H9 (cell line): ENCODE measurements around the gene S100Z. TPM values are rescaled to one million over a fixed set of nuclear protein-coding genes. Genes with fewer than 3 reads are reported as not detected.

ENCODE experiments used
- DNase-seq: peaks from one replicate; pipeline ENCODE4 v3.0.0-alpha.2; 2017
- H2AFZ ChIP-seq: one replicate; pipeline ENCODE4 v1.6.1; 2013; ENCODE audit warnings: mild to moderate bottlenecking, low read length, control low read depth, moderate library complexity
- H2AK5ac ChIP-seq: 2 replicates; pipeline ENCODE4 v1.6.1; 2013; ENCODE audit warnings: low read length, control low read depth, mixed read lengths; ENCODE audit not compliant: insufficient read length
- H2BK120ac ChIP-seq: one replicate; pipeline ENCODE4 v1.6.1; 2013; ENCODE audit warnings: low read depth, mild to moderate bottlenecking, low read length, control low read depth, inconsistent platforms; ENCODE audit not compliant: poor library complexity, severe bottlenecking
- H2BK12ac ChIP-seq: 2 replicates; pipeline ENCODE4 v1.6.1; 2013; ENCODE audit warnings: low read length, control low read depth, mixed read lengths, low read depth; ENCODE audit not compliant: insufficient read length
- H2BK15ac ChIP-seq: 2 replicates; pipeline ENCODE4 v1.6.1; 2013; ENCODE audit warnings: low read depth, low read length, control low read depth
- H2BK20ac ChIP-seq: one replicate; pipeline ENCODE4 v1.6.1; 2013; ENCODE audit warnings: low read depth, mild to moderate bottlenecking, low read length, control low read depth, inconsistent platforms; ENCODE audit not compliant: poor library complexity, severe bottlenecking
- H2BK5ac ChIP-seq: 2 replicates; pipeline ENCODE4 v1.6.1; 2013; ENCODE audit warnings: low read length, control low read depth, mixed read lengths; ENCODE audit not compliant: insufficient read length
- H3K14ac ChIP-seq: 2 replicates; pipeline ENCODE4 v1.6.1; 2013; ENCODE audit warnings: low read length, control low read depth; ENCODE audit not compliant: insufficient read depth
- H3K18ac ChIP-seq: 2 replicates; pipeline ENCODE4 v1.6.1; 2013; ENCODE audit warnings: low read depth, mild to moderate bottlenecking, mixed read lengths, low read length, control low read depth; ENCODE audit not compliant: insufficient read length
- H3K23ac ChIP-seq: 2 replicates; pipeline ENCODE4 v1.6.1; 2013; ENCODE audit warnings: low read length, control low read depth, mixed read lengths, low read depth; ENCODE audit not compliant: insufficient read length
- H3K23me2 ChIP-seq: 2 replicates; pipeline ENCODE4 v1.6.1; 2013; ENCODE audit warnings: low read depth, mild to moderate bottlenecking, mixed read lengths, low read length, control low read depth; ENCODE audit not compliant: insufficient read length, poor library complexity, severe bottlenecking
- H3K27ac ChIP-seq: 2 replicates; pipeline ENCODE4 v1.5.1; 2013; ENCODE audit warnings: low read length, control low read depth, mixed read lengths, low read depth; ENCODE audit not compliant: insufficient read length
- H3K27me3 ChIP-seq: 2 replicates; pipeline ENCODE4 v1.6.1; 2013; ENCODE audit warnings: low read length, control low read depth, inconsistent platforms; ENCODE audit not compliant: insufficient read depth
- H3K4ac ChIP-seq: 2 replicates; pipeline ENCODE4 v1.6.1; 2013; ENCODE audit warnings: low read depth, mild to moderate bottlenecking, control low read depth, inconsistent platforms, low read length, moderate library complexity
- H3K4me1 ChIP-seq: 2 replicates; pipeline ENCODE4 v1.6.1; 2013; ENCODE audit warnings: low read length, control low read depth, inconsistent platforms; ENCODE audit not compliant: insufficient read depth
- H3K4me2 ChIP-seq: 2 replicates; pipeline ENCODE4 v1.6.1; 2013; ENCODE audit warnings: low read length, control low read depth, mixed read lengths; ENCODE audit not compliant: insufficient read length, insufficient read depth
- H3K56ac ChIP-seq: 2 replicates; pipeline ENCODE4 v1.6.1; 2013; ENCODE audit warnings: low read depth, mild to moderate bottlenecking, mixed read lengths, low read length, control low read depth; ENCODE audit not compliant: insufficient read length
- H3K79me1 ChIP-seq: 2 replicates; pipeline ENCODE4 v1.6.1; 2013; ENCODE audit warnings: low read depth, mild to moderate bottlenecking, moderate library complexity, low read length, control low read depth, inconsistent platforms; ENCODE audit not compliant: insufficient read depth, poor library complexity, severe bottlenecking
- H3K79me2 ChIP-seq: 2 replicates; pipeline ENCODE4 v1.6.1; 2013; ENCODE audit warnings: low read length, control low read depth, inconsistent platforms; ENCODE audit not compliant: insufficient read depth
- H3K9ac ChIP-seq: 2 replicates; pipeline ENCODE4 v1.6.1; 2013; ENCODE audit warnings: low read length, control low read depth, mixed read lengths; ENCODE audit not compliant: insufficient read length; ENCODE audit errors: extremely low read depth
- H3K9me3 ChIP-seq: one replicate; pipeline ENCODE4 v1.6.1; 2013; ENCODE audit warnings: low read depth, low read length, inconsistent platforms; ENCODE audit not compliant: control insufficient read depth
- H3T11ph ChIP-seq: one replicate; pipeline ENCODE4 v1.6.1; 2013; ENCODE audit warnings: mild to moderate bottlenecking, low read length, control low read depth, inconsistent platforms
- H4K20me1 ChIP-seq: one replicate; pipeline ENCODE4 v1.6.1; 2013; ENCODE audit not compliant: control insufficient read depth, insufficient read length, insufficient read depth
- H4K5ac ChIP-seq: 2 replicates; pipeline ENCODE4 v1.6.1; 2013; ENCODE audit warnings: low read depth, mild to moderate bottlenecking, mixed read lengths, low read length, control low read depth; ENCODE audit not compliant: insufficient read length
- H4K8ac ChIP-seq: replicated peaks from 2 replicates; pipeline ENCODE4 v1.6.1; 2013; ENCODE audit warnings: low read length, control low read depth, mixed read lengths, low read depth; ENCODE audit not compliant: insufficient read length
- H4K91ac ChIP-seq: 2 replicates; pipeline ENCODE4 v1.6.1; 2013; ENCODE audit warnings: low read depth, mild to moderate bottlenecking, moderate library complexity, mixed read lengths, low read length, control low read depth; ENCODE audit not compliant: insufficient read length
- H3K27ac Mint-ChIP-seq, 3 experiments: 2 replicates in 2 of 3; 3 replicates in 1 of 3; pipeline ENCODE4 v1.8.0; 2020 to 2021; ENCODE audit warnings: mixed read lengths in 3 of 3, mild to moderate bottlenecking in 1 of 3, moderate library complexity in 1 of 3
- H3K27me3 Mint-ChIP-seq: 2 replicates; pipeline ENCODE4 v1.8.0; 2021; ENCODE audit warnings: low read depth, mild to moderate bottlenecking, moderate library complexity, mixed read lengths
- H3K36me3 Mint-ChIP-seq, 3 experiments: 2 replicates in 2 of 3; 3 replicates in 1 of 3; pipeline ENCODE4 v1.8.0; 2020 to 2021; ENCODE audit warnings: low read depth in 3 of 3, mixed read lengths in 3 of 3; ENCODE audit not compliant: insufficient read depth in 1 of 3
- H3K4me1 Mint-ChIP-seq, 2 experiments: 2 replicates each; pipeline ENCODE4 v1.8.0; 2020; ENCODE audit warnings: mixed read lengths in 2 of 2
- H3K4me3 Mint-ChIP-seq, 2 experiments: 2 replicates in 1 of 2; 3 replicates in 1 of 2; pipeline ENCODE4 v1.8.0; 2020 to 2021; ENCODE audit warnings: mild to moderate bottlenecking in 2 of 2, mixed read lengths in 2 of 2, moderate library complexity in 1 of 2
- H3K9me3 Mint-ChIP-seq, 2 experiments: 2 replicates in 1 of 2; 3 replicates in 1 of 2; pipeline ENCODE4 v1.8.0; 2020; ENCODE audit warnings: mild to moderate bottlenecking in 2 of 2, mixed read lengths in 2 of 2, moderate library complexity in 1 of 2
- CTCF ChIP-seq: fragments of 200-600 bp; sonication (generic); conservative IDR thresholded peaks from 3 replicates; pipeline ENCODE4 v1.8.0; 2021; ENCODE audit warnings: antibody characterized with exemption, mild to moderate bottlenecking
- total RNA-seq: library from RNA; stranded (reverse); gene quantifications from 2 replicates; pipeline ENCODE4 v1.2.1, GENCODE V29; 2021

The S100Z gene
- total RNA-seq, 1 experiment from 2014 or later: not detected

- no peak overlapping the region for H2BK20ac ChIP-seq
- no peak overlapping the region for H3K4ac ChIP-seq
- no peaks in the 10 kb centered on the region for H3K23me2 ChIP-seq
- H3K18ac ChIP-seq: no peak overlapping the region
- no peaks in the 10 kb centered on the region for H4K20me1 ChIP-seq
- no peak overlapping the region for H3K23ac ChIP-seq
- no peak overlapping the region for H3K14ac ChIP-seq
- no peak overlapping the region for H2AK5ac ChIP-seq
- H4K5ac ChIP-seq: no peak overlapping the region
- H3K27ac ChIP-seq: no peak overlapping the region
- Mint-ChIP-seq H3K36me3 (peaks cover 0 to 4% (median 0%) of the 10 kb centered on the region in 3 experiments; a peak in 2 of 7 replicates), H3K4me3 (no peak overlapping the region), H3K27ac (no peak overlapping the region), H3K9me3 (no peaks in the 10 kb centered on the region; a peak in 1 of 5 replicates), H3K27me3 (no peaks in the 10 kb centered on the region; the same call in 1 of the 2 replicates), H3K4me1 (peaks cover 5 to 9% of the 10 kb centered on the region in 2 experiments)
- no peak overlapping the region for H3T11ph ChIP-seq
- H4K91ac ChIP-seq: no peak overlapping the region
- no peak for TF ChIP-seq CTCF
- no peak overlapping the region for H2AFZ ChIP-seq
- no peak overlapping the region for H3K4me2 ChIP-seq
- H2BK12ac ChIP-seq: no peak overlapping the region
- H3K79me2 ChIP-seq: no peaks in the 10 kb centered on the region
- H3K79me1 ChIP-seq: no peaks in the 10 kb centered on the region
- no peak overlapping the region for H3K56ac ChIP-seq
- no peaks in the 10 kb centered on the region for H3K4me1 ChIP-seq
- no peak for DNase-seq
- H3K9ac ChIP-seq: no peak overlapping the region
- H3K9me3 ChIP-seq: no peaks in the 10 kb centered on the region
- no peak overlapping the region for H2BK5ac ChIP-seq
- no peaks in the 10 kb centered on the region for H3K27me3 ChIP-seq
- H2BK120ac ChIP-seq: no peak overlapping the region
- no peak overlapping the region for H2BK15ac ChIP-seq
- H4K8ac ChIP-seq: no peak overlapping the region
Measured at GRCh38 chr5:76938177-76938576, 88.4 kb downstream of the S100Z start.
